MCF 10A (cell line): Measurements from ENCODE around the gene FGB. TPM values are rescaled to one million over a fixed set of nuclear protein-coding genes. Genes with fewer than 3 reads are reported as not detected.

ENCODE experiments used
- BruUV-seq: library from RNA; stranded (reverse); fragments of 400-500 nt; replicated peaks from 2 replicates; lab custom pipeline; 2021; lab: Mats Ljungman, UMichigan
- CTCF ChIA-PET: fragments of 300-600 bp; sonication (Branson Sonifier 250); formaldehyde crosslinking; extraction: SDS; loops from one replicate; lab custom pipeline; 2021; ENCODE audit warnings: antibody characterized with exemption, inconsistent platforms; lab: Yijun Ruan, JAX
- POLR2A ChIA-PET: fragments of 300-600, 350-650 bp; sonication (Branson Sonifier 250); formaldehyde crosslinking; extraction: SDS; loops from one replicate; lab custom pipeline; 2020; ENCODE audit warnings: antibody characterized with exemption, inconsistent platforms; lab: Yijun Ruan, JAX
- DNase-seq: peaks from one replicate; pipeline ENCODE4 v3.0.0-alpha.2; 2018; ENCODE audit not compliant: unreplicated experiment
- H3K27ac Mint-ChIP-seq: one replicate; pipeline ENCODE4 v1.8.0; 2022; ENCODE audit warnings: mild to moderate bottlenecking, low read depth, mixed read lengths; ENCODE audit not compliant: unreplicated experiment
- H3K27me3 Mint-ChIP-seq: one replicate; pipeline ENCODE4 v1.8.0; 2022; ENCODE audit warnings: mixed read lengths; ENCODE audit not compliant: insufficient read depth, unreplicated experiment
- H3K36me3 Mint-ChIP-seq: one replicate; pipeline ENCODE4 v1.8.0; 2022; ENCODE audit warnings: mild to moderate bottlenecking, moderate library complexity, mixed read lengths; ENCODE audit not compliant: insufficient read depth, unreplicated experiment
- H3K4me1 Mint-ChIP-seq: one replicate; pipeline ENCODE4 v1.8.0; 2022; ENCODE audit warnings: mixed read lengths; ENCODE audit not compliant: insufficient read depth, unreplicated experiment
- H3K4me3 Mint-ChIP-seq: one replicate; pipeline ENCODE4 v1.8.0; 2022; ENCODE audit warnings: mild to moderate bottlenecking, moderate library complexity, mixed read lengths; ENCODE audit not compliant: unreplicated experiment
- H3K9me3 Mint-ChIP-seq: one replicate; pipeline ENCODE4 v1.8.0; 2022; ENCODE audit warnings: mixed read lengths; ENCODE audit not compliant: unreplicated experiment
- CTCF ChIP-seq: fragments of 200-600 bp; IDR thresholded peaks from one replicate; pipeline ENCODE4 v1.8.0; 2022; ENCODE audit warnings: antibody characterized with exemption, mild to moderate bottlenecking; ENCODE audit not compliant: unreplicated experiment
- intact Hi-C: fragments of 100-400 bp; cut with micrococcal nuclease; formaldehyde crosslinking; loops from 2 replicates; pipeline ENCODE4 v1.14.1; 2022
- total RNA-seq: library from RNA; stranded (reverse); gene quantifications from 2 replicates; pipeline ENCODE4 v1.2.3, GENCODE V29; 2022

Gene FGB
- total RNA-seq, 1 experiment from 2014 or later, result not detected

DNA sequence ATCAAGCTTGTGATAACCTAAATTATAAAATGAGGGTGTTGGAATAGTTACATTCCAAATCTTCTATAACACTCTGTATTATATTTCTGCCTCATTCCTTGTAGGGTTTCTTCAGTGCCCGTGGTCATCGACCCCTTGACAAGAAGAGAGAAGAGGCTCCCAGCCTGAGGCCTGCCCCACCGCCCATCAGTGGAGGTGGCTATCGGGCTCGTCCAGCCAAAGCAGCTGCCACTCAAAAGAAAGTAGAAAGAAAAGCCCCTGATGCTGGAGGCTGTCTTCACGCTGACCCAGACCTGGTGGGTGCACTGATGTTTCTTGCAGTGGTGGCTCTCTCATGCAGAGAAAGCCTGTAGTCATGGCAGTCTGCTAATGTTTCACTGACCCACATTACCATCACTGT, 2.9 kb downstream of the FGB start:
- Mint-ChIP-seq H3K27ac (no peak overlapping the region), H3K9me3 (no peaks in the 10 kb centered on the region), H3K36me3 (no peaks in the 10 kb centered on the region), H3K27me3 (no peaks in the 10 kb centered on the region), H3K4me3 (no peak overlapping the region), H3K4me1 (peaks cover 12% of the 10 kb centered on the region)
- ChIA-PET CTCF (interaction anchor here (0.7 to 6.7 kb wide), 5 partner anchors 8 to 59 kb away, joined by 3 to 59 read pairs (median 10); no protein-coding TSS in a partner anchor), POLR2A (interaction anchor here (1.1 kb wide), 1 partner anchor 53 kb away, joined by 4 read pairs; no protein-coding TSS in a partner anchor)
- intact Hi-C loops, result loop anchor here (5.0 kb wide), 1 partner anchor 37 kb away; no protein-coding TSS in a partner anchor
- BruUV-seq, result no TSS peak
- TF ChIP-seq CTCF, result no peak
- DNase-seq, result no peak

- no TSS peak for BruUV-seq
- intact Hi-C loops, result loop anchor here (5.0 kb wide), 1 partner anchor 36 kb away; no protein-coding TSS in a partner anchor
- Mint-ChIP-seq H3K9me3 (no peaks in the 10 kb centered on the region), H3K27ac (no peak overlapping the region), H3K4me1 (peaks cover 6% of the 10 kb centered on the region), H3K4me3 (no peak overlapping the region), H3K27me3 (no peaks in the 10 kb centered on the region), H3K36me3 (no peaks in the 10 kb centered on the region)
- ChIA-PET POLR2A (interaction anchor here (0.6 kb wide), 2 partner anchors 59 to 1661 kb away, joined by 3 read pairs; no protein-coding TSS in a partner anchor), CTCF (interaction anchor here (2.2 to 6.7 kb wide), 3 partner anchors 14 to 58 kb away, joined by 10 to 59 read pairs (median 45); no protein-coding TSS in a partner anchor)
- peak; percentile 15 for DNase-seq
- no peak for TF ChIP-seq CTCF
Measured at GRCh38 chr4:154566639-154567204, 3.9 kb downstream of the FGB start.

GRCh38 chr4:154569028-154569427, 6.2 kb downstream of the FGB start:
- peak; percentile 77 for DNase-seq
- POLR2A ChIA-PET, result interaction anchor here (0.8 to 2.2 kb wide), 3 partner anchors 9 to 41 kb away, joined by 3 to 8 read pairs (median 4); partner anchors contain the start of gene PLRG1

More at GRCh38 chr4:154569028-154569427, 6.2 kb downstream of the FGB start:
- intact Hi-C loops, result loop anchor here (5.0 kb wide), 1 partner anchor 33 kb away; no protein-coding TSS in a partner anchor
- H3K9me3 Mint-ChIP-seq, result no peaks in the 10 kb centered on the region
- no TSS peak for BruUV-seq
- CTCF ChIA-PET, result interaction anchor here (0.6 to 6.7 kb wide), 6 partner anchors 10 to 78 kb away, joined by 3 to 59 read pairs (median 16); no protein-coding TSS in a partner anchor
- peaks cover 6% of the 10 kb centered on the region for H3K4me1 Mint-ChIP-seq
- no peak for TF ChIP-seq CTCF
- H3K4me3 Mint-ChIP-seq, result no peak overlapping the region
- no peaks in the 10 kb centered on the region for H3K27me3 Mint-ChIP-seq
- peak overlapping the region; percentile 39 for H3K27ac Mint-ChIP-seq
- no peaks in the 10 kb centered on the region for H3K36me3 Mint-ChIP-seq
